Hindlimb muscle (tissue), 1 donor: Measurements from ENCODE around the gene ARHGEF2. TPM values are rescaled to one million over a fixed set of nuclear protein-coding genes. Genes with fewer than 3 reads are reported as not detected.

Source experiments
- DNase-seq: peaks from one replicate; pipeline ENCODE4 v3.0.0-alpha.2; 2013
- polyA plus RNA-seq: library from polyadenylated mRNA; unstranded; fragments of 120-200 nt; gene quantifications from one replicate; pipeline ENCODE4 v1.2.1, GENCODE V29; 2013; ENCODE audit not compliant: insufficient read length

Gene ARHGEF2
- polyA plus RNA-seq, 1 donor, result 192 TPM

- no peak for DNase-seq
Observed at GRCh38 chr1:155971910-155972809, 6.2 kb downstream of the ARHGEF2 start.

DNA sequence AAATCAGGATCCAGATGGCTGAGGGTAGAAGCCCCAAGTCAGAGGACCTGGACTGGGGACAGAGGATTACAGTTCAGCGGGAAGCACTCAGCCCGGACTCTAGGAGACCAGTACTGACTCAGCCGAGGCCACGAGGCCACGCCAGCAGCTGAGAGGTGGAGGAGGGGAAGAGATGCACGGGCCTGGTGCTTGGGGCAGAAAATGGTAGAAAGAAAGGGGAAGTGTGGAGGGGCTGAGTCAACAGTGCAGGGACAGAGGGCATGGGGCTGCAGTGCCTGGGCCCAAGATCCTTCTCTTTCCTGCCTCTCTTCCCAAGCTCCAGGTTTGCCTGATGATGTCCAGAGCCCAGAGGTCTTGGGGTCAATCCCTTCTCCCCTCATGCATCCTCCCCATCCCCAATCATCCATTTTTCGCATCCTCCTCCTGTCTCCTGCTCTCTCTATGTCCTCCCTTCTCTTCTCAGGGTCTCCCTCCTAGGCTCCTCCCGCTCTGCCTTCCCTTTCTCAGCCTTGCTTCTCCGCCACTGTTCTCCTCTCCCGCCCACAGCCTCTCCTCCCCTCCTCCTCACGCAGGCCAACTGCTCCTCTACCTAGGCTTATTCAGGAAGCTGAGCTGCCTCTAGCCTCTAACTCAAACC lies 7.7 kb downstream of the ARHGEF2 start:
- DNase-seq, result no peak

- DNase-seq, result no peak
Observed at GRCh38 chr1:155969377-155969791, 9.0 kb downstream of the ARHGEF2 start.

- DNase-seq, result peak; percentile 73
Observed at GRCh38 chr1:155968670-155969069, 9.7 kb downstream of the ARHGEF2 start.

DNA sequence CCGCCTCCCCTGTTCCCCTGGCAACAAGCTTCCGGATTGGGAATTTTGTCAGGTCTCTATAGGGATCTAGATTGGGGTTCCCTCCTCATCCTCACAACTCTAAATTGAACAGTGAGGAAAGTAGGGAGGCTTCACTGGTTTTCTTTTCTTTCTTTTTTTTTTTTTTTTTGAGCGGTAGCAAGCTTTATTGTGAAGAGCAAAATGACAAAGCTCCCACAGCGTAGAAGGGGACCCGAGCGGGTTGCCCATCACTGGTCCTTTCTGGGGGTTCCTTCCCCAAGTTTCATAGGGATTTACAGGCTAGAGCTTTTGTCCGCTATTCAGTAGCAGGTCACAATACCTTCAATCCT lies 10.3 kb downstream of the ARHGEF2 start:
- DNase-seq, result no peak

- DNase-seq, result no peak
Observed at GRCh38 chr1:155967341-155968050, 10.9 kb downstream of the ARHGEF2 start.

- no peak for DNase-seq
Observed at GRCh38 chr1:155966750-155967149, 11.6 kb downstream of the ARHGEF2 start.

DNA sequence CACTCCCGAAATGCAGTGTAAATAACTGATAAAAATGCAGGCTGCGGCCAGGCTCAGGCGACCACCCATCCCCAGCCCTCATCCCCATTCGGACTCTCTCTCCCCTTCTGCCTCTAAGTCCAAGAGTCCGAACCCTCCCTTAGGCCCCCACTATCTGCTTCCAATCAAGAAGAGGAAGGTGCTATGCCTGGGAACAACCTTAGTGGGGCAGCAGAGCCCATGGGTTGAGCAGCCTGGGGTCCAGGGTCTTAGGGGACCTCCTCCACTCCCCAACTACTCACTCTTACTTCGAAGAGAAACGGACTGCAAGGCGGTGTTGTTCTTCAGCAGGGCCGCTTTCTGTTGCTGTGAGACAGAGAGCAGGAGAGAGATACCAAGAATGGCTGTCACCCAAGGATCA lies 12.2 kb downstream of the ARHGEF2 start:
- no peak for DNase-seq

DNA sequence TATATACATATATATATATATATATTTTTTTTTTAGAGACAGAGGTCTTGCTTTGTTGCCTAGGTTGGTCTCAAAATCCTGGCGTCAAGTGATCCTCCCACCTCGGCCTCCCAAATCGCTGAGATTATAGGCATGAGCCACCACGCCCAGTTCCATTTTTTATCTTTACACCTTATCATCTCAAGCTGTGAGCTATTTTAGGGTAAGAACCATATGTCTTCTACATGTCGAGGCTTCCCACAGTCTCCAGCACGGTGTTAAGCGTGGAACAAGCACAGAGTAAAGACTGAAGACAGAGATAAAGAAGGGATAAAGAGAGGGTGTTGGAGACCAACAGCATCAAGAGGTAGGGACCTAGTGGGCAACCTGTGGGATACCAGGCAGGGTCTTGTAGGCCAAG lies 14.2 kb downstream of the ARHGEF2 start:
- DNase-seq, result no peak

- DNase-seq, result no peak
Observed at GRCh38 chr1:155962599-155963211, 15.6 kb downstream of the ARHGEF2 start.

DNA sequence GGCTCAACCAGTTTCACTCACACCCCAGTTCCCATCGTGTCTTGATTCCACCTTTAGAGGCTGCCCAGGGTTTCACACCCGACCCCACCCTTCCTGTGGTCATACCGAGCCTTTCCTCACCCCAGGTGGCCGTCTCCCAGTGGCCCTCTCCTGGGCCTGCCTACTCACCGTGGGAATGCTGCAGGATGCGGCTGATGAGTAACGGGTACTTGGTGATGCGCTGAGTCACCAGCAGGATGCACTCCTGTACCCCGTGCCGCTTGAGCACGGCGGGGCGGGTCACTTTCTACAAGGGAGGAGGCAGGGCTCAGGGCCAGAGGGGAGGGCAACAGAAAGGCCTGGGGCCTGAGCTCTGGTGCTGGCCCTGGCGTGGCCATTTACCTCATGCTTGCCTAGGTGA lies 16.4 kb downstream of the ARHGEF2 start:
- no peak for DNase-seq

- no peak for DNase-seq
Observed at GRCh38 chr1:155960081-155960745, 18.1 kb downstream of the ARHGEF2 start.

DNA sequence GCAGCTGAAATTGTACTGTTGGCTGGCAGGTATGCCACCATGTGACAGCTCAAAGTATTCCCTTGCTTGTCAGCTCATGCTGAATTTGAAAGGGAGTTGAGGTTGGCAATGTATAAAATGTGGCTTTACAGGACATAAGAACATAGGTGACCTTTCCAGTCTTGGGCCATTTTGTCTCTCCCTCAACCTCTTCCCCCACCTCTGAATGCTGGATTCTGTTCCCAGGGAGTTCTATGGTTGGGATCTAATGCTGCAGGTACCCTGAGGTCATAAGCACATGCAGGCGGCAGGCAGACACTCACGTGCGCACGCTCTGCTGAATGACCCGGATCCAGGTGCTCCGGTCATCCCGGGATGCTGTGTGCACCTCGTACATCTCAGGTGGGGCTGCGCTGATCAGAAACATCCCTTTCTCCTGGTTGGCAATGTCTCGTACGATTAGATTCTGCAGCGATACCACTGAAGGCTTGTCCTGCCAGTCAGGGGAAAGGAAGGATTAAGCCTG lies 20.9 kb downstream of the ARHGEF2 start:
- DNase-seq, result no peak

GRCh38 chr1:155954645-155955044 lies 23.7 kb downstream of the ARHGEF2 start:
- DNase-seq, result no peak

- no peak for DNase-seq
Observed at GRCh38 chr1:155952505-155952890, 25.8 kb downstream of the ARHGEF2 start.

GRCh38 chr1:155951753-155952504 lies 26.4 kb downstream of the ARHGEF2 start:
- no peak for DNase-seq

- no peak for DNase-seq
Observed at GRCh38 chr1:155950829-155951228, 27.5 kb downstream of the ARHGEF2 start.

DNA sequence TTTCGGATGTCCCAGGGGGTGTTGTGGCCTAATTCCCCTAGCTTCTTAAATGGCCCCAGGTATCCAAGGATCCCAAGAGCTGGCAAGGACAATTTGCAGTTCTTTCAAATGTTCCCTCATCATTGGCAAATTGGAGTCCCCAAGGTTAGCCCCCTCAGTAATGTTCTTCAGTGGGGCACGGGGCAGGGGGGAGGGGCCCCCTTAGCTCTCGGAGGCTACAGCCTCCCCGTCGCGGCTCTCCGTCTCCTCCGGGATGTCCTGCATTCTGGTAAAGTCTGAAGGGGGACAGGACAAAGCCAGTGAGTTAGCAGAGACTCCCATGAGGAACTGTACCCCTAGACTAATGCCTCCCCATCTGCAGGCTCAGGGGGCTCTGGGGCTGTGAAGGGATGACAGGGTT lies 30.6 kb downstream of the ARHGEF2 start:
- DNase-seq, result no peak

DNA sequence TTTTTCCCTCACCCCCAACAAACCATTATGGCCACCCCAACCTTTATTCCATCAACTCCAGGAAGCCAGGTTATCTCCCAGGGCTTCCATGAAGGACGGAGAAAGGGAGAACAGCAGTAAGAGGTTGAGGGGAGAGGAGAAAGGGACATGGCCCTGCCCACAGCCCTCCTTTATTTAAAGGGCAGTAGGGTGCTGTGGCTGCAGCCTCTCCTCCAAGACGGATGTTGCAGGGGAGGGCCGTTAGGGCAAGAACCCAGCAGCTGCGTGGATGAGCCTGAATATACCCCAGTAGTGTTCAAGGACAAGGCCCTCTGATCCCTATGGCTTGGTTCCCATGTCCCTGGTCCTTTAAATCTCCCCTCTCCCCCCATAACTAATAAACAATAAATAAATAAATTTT lies 31.1 kb downstream of the ARHGEF2 start:
- DNase-seq, result no peak

- no peak for DNase-seq
Observed at GRCh38 chr1:155946633-155947219, 31.6 kb downstream of the ARHGEF2 start.

DNA sequence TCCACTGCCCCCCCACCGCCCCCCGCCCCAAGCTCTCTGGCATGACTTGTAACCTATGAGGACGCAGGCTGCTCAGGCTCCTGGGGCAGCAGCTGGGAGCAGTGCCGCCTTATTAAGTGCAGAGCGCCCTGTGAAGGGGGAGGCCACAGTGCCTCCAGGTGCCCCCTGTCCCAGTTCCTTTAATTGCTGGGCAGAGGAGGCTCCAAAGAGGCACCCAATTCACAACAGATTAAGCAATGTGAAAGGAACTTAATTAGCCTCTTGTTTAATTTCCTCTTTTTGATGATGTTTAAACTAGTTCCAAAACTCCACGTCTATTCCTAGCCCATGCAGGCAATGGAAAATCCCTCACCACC lies 33.9 kb downstream of the ARHGEF2 start:
- no peak for DNase-seq
